ENCODE measurements around the gene ERBIN. TPM values are rescaled to one million over a fixed set of nuclear protein-coding genes. Genes with fewer than 3 reads are reported as not detected.

The ERBIN gene
- total RNA-seq, 4 donors from 2014 or later = 116 to 218 (median 152) TPM

DNA sequence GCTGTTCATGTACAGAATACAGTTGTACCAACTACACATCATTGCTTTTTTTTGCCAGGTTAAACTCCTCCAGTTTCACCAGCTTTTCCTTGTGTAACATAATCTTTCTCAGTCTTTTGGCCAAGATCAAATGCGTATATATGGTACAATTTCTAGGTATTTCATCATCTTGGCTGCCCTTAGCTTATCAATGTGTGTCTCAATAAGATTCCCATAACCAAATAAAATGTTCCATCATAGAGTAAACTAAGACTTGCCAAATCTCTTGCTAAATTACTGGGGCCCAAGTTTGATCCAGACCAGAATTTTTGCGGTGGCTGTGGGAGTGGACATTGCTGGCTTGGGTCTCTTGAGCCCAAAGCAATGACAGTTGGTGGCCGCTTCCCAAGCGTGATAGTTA lies 24.3 kb upstream of the ERBIN start:
- Histone ChIP-seq H3K27me3 (no peaks in the 10 kb centered on the region), H3K4me1 (no peaks in the 10 kb centered on the region), H3K9me3 (no peaks in the 10 kb centered on the region), H3K36me3 (no peaks in the 10 kb centered on the region), H3K4me3 (no peak overlapping the region), H3K27ac (no peak overlapping the region)
- no peak for DNase-seq
- TF ChIP-seq POLR2A (IDR thresholded peaks at IDR 0.05) = no peak
- TF ChIP-seq, protein P1, sequence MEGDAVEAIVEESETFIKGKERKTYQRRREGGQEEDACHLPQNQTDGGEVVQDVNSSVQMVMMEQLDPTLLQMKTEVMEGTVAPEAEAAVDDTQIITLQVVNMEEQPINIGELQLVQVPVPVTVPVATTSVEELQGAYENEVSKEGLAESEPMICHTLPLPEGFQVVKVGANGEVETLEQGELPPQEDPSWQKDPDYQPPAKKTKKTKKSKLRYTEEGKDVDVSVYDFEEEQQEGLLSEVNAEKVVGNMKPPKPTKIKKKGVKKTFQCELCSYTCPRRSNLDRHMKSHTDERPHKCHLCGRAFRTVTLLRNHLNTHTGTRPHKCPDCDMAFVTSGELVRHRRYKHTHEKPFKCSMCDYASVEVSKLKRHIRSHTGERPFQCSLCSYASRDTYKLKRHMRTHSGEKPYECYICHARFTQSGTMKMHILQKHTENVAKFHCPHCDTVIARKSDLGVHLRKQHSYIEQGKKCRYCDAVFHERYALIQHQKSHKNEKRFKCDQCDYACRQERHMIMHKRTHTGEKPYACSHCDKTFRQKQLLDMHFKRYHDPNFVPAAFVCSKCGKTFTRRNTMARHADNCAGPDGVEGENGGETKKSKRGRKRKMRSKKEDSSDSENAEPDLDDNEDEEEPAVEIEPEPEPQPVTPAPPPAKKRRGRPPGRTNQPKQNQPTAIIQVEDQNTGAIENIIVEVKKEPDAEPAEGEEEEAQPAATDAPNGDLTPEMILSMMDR (IDR thresholded peaks at IDR 0.05) = no peak

- no peaks in the 10 kb centered on the region for H3K9me3 ChIP-seq
- H3K4me3 ChIP-seq = no peak overlapping the region
- no peaks in the 10 kb centered on the region for H3K36me3 ChIP-seq
- TF ChIP-seq POLR2A (IDR thresholded peaks at IDR 0.05) = no peak
- TF ChIP-seq, protein P1 (IDR thresholded peaks at IDR 0.05) = no peak
- H3K27ac ChIP-seq = no peak overlapping the region
- no peaks in the 10 kb centered on the region for H3K4me1 ChIP-seq
- H3K27me3 ChIP-seq = no peaks in the 10 kb centered on the region
- DNase-seq = no peak
Observed at GRCh38 chr5:65903581-65903980, 22.8 kb upstream of the ERBIN start.

DNA sequence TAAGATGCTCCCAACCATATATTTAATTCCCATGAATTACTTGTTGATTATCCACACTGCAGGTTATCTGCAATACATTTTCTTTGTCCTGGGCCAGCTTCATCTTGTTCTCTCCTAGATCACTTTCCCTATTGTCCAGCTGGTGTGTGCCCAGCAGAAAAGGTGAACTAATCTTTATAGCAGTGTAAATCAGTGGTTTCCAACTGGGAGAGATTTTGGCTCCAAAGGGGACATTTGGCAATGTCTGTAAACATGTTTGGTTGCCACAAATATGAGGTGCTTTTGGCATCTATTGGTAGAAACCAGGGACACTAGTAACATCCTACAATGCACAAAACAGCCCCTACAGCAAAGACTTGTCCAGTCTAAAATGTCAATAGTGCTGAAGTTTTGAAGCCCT lies 20.1 kb upstream of the ERBIN start:
- no peaks in the 10 kb centered on the region for H3K36me3 ChIP-seq
- H3K4me3 ChIP-seq = no peak overlapping the region
- no peak for DNase-seq
- TF ChIP-seq, protein P1 (IDR thresholded peaks at IDR 0.05) = no peak
- TF ChIP-seq POLR2A (IDR thresholded peaks at IDR 0.05) = no peak
- no peak overlapping the region for H3K27ac ChIP-seq
- H3K9me3 ChIP-seq = no peaks in the 10 kb centered on the region
- no peaks in the 10 kb centered on the region for H3K4me1 ChIP-seq
- H3K27me3 ChIP-seq = no peaks in the 10 kb centered on the region

- H3K36me3 ChIP-seq = no peaks in the 10 kb centered on the region
- TF ChIP-seq, protein P1 (IDR thresholded peaks at IDR 0.05) = no peak
- no peak for TF ChIP-seq POLR2A (IDR thresholded peaks at IDR 0.05)
- no peaks in the 10 kb centered on the region for H3K9me3 ChIP-seq
- H3K4me1 ChIP-seq = no peaks in the 10 kb centered on the region
- H3K27me3 ChIP-seq = no peaks in the 10 kb centered on the region
- no peak overlapping the region for H3K4me3 ChIP-seq
- no peak for DNase-seq
- no peak overlapping the region for H3K27ac ChIP-seq
Observed at GRCh38 chr5:65907135-65907534, 19.2 kb upstream of the ERBIN start.

- H3K27ac ChIP-seq = no peak overlapping the region
- no peaks in the 10 kb centered on the region for H3K27me3 ChIP-seq
- no peak overlapping the region for H3K4me3 ChIP-seq
- no peaks in the 10 kb centered on the region for H3K36me3 ChIP-seq
- TF ChIP-seq POLR2A (IDR thresholded peaks at IDR 0.05) = no peak
- TF ChIP-seq, protein P1 (IDR thresholded peaks at IDR 0.05) = no peak
- no peaks in the 10 kb centered on the region for H3K4me1 ChIP-seq
- no peaks in the 10 kb centered on the region for H3K9me3 ChIP-seq
- DNase-seq = no peak
Observed at GRCh38 chr5:65910711-65911110, 15.7 kb upstream of the ERBIN start.

DNA sequence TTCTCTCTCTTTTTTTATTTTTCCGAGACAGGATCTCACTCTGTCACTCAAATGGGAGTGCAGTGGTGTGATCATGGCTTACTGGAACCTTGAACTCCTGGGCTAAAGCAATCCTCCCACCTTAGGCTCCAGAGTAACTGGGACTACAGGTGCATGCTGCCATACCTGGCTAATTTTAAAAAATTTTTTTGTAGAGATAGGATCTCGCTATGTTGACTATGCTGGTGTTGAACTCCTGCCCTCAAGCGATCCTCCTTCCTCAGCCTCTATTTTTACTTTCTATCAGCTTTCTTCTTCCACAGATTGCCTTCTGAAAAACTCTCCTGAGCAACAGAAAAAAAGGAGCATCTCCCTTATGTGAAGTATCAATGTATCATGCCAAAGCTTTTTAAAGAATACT lies 14.1 kb upstream of the ERBIN start:
- no peaks in the 10 kb centered on the region for H3K36me3 ChIP-seq
- TF ChIP-seq, protein P1 (IDR thresholded peaks at IDR 0.05) = no peak
- TF ChIP-seq POLR2A (IDR thresholded peaks at IDR 0.05) = no peak
- H3K4me1 ChIP-seq = peaks cover 0 to 7% (median 0%) of the 10 kb centered on the region in 4 donors
- no peaks in the 10 kb centered on the region for H3K9me3 ChIP-seq
- no peak for DNase-seq
- H3K4me3 ChIP-seq = no peak overlapping the region
- no peaks in the 10 kb centered on the region for H3K27me3 ChIP-seq
- no peak overlapping the region for H3K27ac ChIP-seq

All from Peyer's patch (tissue), 4 donors.